Myocyte (in vitro differentiated cells): Measurements from ENCODE around the gene KIAA0586. TPM values are rescaled to one million over a fixed set of nuclear protein-coding genes. Genes with fewer than 3 reads are reported as not detected.
"Not testable (repeated sequence)": the region's sequence is repeated elsewhere in the genome, so short reads cannot be mapped to it uniquely, and the experiment has no call there.

Experiments
- DNase-seq: peaks from one replicate; pipeline ENCODE4 v3.0.0-alpha.2; 2012; ENCODE audit warnings: low read depth
- total RNA-seq: library from RNA; depleted of rRNA; stranded (reverse); fragments of >200 nt; gene quantifications from 2 replicates; pipeline ENCODE4 v1.2.3, GENCODE V29; 2014

KIAA0586 gene
- total RNA-seq, 1 donor from 2014 or later, result 18.9 TPM

DNA sequence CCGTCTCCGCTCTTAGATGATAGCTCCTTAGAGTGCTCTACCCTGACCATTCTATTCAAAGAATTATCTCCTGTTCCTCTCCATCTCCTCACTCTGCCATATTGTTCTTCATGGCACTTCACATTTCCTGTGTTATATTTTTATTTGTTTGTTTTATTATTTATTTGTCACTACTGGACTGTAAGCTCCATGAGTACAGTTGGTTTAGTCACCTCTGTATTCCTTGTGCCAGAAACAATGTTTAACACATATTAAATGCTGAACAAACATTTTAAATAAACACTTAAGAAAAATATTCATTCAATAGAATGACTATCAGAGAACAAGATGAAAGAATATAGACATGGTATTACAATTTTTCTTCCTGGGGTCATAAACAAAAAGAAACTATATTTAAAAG lies 35.6 kb downstream of the KIAA0586 start:
- no peak for DNase-seq

DNA sequence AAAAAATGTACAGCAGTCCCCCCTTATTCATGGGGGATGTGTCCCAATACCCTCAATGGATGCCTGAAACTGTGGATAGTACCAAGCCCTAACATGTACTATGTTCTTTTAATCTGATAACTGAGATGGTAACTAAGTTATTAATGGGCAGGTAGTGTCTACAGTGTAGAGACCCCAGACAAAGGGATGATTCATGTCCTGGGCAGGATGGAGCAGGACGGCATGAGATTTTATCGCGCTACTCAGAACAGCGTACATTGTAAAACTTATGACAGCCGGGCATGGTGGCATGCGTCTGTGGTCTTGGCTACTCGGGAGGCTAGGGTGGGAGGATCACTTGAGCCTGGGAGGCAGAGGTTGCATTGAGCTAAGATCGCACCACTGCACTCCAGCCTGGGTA lies 37.1 kb downstream of the KIAA0586 start:
- DNase-seq, result no peak

DNA sequence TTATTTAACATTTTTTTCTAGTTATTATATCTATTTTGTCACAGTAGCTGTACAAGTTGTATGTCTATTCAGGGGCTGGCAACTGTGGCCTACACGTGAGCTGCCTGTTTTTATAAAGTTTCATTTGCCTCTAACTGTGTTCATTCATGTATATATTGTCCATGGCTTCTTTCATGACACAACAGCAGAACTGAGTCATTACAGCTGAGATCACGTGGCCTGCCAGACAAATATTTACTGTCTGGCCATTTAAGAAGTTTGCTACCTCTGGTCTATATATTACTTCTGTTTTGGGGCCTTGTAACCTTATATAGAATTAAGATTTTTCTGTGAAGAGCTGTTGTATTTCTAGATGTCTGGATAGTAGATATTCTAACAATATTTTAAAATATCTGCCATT lies 37.9 kb downstream of the KIAA0586 start:
- no peak for DNase-seq

DNA sequence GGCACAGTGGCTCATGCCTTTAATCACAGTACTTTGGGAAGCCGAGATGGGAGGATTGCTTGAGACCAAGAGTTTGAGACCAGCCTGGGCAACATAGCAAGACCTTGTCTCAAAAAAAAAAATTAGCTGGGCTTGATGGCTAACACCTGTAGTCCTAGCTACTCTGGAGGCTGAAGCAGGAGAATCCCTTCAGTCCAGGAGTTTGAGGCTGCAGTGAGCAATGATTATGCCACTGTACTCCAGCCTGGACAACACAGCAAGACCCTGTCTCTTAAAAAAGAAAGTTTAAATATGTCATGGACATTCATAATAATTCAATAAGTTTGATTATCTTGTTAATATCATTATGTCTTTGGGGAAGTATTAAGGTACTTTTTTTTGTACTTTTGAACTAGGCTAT lies 38.9 kb downstream of the KIAA0586 start:
- DNase-seq, result no peak

DNA sequence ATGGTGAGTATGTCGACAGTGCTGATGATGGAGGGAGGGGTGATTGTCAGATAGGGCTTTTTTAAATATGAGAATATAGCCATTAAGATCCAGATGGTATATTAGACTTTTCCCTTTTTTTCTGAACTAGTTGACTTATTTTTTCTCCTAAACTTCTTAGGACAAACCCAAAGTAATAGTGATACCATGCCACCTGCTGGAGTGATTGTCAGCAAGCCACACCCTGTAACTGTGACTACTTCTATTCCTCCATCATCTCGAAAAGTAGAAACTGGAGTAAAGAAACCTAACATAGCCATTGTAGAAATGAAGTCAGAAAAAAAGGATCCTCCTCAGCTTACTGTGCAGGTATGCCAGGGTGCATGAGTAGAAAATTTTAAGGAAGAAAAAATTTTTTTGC lies 40.1 kb downstream of the KIAA0586 start:
- no peak for DNase-seq

DNA sequence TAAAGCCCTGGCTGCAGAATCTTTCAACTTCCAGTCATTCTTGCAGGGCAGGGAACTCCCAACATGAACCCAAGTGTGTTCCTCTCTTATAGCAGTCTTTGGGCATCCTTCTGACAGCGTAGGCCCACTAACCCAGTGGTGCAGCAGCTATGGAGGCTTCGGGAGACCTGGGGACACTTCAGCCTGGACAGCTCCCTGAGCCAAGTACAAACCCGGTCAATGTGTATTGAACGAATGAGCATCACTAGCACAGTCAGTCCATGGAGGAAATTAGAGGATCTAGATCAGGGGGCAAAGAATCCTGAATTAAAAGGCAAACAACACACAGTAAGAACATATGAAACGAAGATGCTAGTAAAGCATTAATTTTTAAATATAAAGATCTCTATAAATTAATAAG lies 41.8 kb downstream of the KIAA0586 start:
- DNase-seq, result no peak

DNA sequence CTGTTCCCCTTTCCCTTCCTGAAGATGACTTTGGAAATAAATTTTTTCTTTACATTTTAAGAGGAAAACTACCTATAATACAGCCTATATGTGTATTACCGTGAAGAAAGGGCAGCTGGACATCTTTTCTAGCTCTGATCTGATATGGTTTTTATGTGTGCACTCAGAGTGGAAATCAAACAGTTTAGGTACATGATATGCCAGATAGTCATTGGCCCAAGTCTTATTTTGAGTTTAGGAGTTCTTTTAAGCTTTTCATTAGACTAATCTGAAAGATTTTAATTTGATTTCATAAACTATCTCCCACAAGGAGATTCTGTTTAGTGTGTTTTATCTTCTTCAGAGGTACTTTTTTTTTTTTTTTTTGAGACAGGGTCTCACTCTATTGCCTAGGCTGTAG lies 48.8 kb downstream of the KIAA0586 start:
- DNase-seq, result no peak

DNA sequence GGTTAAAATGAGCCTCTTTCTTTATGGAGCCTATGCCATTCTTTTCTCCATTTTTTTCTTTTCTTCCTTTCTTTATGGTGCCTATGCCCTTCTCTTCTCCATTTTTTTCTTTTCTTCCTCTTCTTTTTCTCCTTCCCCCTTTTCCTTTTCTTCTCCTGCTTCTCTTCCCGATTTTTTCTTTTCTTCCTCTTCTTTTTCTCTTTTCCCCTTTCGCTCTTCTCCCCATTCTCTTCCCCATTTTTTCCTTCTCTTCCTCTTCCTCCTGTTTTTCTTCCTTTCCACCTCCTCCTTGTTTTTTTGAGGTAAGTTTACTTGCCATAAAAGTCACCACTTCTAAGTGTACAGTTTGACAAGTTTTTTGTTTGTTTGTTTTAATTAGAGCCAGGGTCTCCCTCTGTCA lies 50.1 kb downstream of the KIAA0586 start:
- DNase-seq, result no peak

DNA sequence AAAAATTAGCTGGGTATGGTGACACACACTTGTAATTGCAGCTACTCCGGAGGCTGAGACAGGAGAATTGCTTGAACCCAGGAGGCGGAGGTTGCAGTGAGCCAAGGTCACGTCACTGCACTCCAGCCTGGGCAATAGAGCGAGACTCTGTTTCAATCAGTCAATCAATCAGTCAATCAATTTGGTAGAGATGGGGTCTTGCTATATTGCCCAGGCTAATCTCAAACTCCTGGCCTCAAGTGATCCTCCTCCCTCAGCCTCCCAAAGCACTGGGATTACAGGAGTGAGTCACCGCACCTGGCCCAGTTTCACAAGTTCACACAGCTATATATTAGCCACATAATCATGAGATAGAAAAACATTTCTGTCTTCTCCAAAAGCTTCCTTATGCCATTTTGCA lies 50.8 kb downstream of the KIAA0586 start:
- not testable (repeated sequence) for DNase-seq

DNA sequence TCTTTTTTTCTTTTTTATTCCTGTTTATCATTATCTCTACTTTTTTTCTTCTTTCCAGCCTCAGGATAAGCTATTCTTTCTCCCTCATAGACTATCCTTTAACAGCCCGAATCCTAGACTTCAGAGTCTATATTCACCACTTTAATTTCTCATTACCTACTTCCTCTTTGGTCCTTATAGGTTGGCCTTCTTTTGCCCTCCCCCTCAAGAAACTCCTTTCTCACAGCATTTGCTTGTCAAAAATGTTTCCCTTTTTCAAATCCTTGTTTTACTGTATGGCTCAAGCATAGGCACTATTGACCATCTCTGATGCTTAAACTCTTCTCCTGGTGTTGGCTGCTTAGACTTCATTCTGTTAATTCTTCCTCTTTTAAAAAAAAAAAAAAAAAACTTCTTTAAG lies 52.5 kb downstream of the KIAA0586 start:
- no peak for DNase-seq

DNA sequence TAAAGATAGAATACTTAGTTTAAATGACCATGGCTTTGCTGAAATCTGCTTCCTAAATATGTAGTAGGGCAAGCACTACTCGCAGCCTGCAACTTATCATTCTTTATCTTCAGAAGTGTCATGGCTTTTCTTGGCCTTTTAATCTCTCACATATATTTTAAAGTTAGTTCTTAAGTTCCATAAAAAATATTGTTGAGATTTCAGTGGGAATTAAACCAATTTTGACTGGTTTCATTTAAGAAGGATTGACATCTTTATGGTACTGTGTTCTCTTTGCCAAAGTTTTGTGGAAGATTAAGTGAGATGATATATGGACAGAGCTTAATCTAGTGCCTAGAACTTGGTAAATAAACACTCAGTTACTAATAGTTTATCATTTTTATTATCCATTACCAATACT lies 56.7 kb downstream of the KIAA0586 start:
- DNase-seq, result no peak

DNA sequence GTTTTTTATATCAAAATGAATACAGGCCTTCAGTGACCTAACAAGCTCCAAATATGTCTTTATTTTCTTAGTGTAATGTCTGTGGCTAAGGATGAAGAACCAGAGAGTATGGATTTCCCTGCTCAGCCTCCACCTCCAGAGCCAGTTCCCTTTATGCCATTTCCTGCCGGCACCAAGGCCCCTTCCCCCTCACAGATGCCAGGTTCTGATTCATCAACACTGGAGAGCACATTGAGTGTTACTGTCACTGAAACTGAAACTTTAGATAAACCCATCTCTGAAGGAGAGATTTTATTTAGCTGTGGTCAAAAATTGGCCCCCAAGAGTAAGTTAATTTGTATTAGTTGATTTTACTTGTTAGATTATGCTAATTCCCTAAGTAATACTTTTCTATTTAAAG lies 61.0 kb downstream of the KIAA0586 start:
- DNase-seq, result peak; percentile 55

DNA sequence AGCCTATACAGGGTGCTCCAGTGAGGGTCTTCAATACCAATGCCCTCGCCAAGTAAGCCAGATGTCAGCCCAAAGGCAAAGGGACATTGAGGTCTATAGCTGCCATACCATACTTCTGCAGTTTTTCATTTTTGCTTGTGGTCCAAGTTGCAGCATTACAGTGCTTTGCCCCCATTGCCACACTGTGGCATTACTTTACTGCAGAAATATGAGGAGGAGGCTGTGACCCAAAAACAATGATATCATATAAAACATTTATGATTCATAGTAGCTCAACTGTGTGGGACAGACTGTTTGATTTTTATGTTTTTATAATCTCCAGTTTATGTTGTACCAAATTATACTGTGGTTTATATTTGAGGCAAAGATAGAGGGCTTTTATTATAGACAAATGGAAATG lies 64.1 kb downstream of the KIAA0586 start:
- peak; percentile 5 for DNase-seq

DNA sequence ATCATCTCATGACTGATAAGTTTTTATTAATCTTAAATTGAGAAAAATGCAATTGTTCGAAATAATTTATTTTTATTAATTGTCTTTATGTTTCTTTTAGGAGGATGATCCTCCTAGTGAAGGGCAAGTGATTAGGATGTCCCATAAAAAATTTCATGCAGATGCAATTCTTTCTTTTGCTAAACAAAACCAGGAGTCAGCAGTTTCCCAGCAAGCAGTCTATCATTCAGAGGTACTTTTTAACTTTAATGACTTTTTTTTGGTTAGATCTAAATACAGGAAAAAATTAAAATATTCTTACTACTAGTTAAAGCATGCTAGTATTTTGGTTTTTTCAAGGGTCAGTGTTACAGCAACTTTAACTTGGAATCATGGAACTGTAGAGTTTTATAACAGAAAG lies 64.5 kb downstream of the KIAA0586 start:
- DNase-seq, result no peak

DNA sequence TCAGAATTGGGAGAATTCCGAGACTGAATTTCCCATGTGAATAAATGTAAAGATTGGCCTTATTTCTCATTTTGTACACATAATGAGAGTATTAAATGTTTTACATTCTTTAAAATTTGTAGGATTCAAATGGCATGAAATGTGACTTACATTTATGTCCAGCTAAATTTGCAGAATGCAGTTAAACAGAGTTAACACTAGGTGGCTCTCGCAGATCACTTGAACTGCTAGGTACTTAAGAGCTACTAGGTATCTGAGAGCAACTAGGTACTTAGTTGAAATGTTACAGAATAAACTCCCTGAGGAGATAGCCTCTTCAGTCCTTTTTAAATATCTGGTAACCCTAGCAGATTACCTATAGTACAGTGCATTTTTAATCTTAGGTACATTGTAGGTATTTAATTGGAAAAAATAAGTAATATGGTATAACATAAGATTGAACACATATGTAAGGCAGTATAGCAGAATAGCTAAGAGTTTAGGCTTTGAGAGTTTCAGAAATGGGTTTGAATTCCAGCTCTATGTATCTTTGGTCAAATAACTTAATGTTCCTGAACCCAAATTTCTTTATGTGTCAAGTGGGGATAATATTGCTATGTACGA lies 73.8 kb downstream of the KIAA0586 start:
- peak; percentile 54 for DNase-seq

DNA sequence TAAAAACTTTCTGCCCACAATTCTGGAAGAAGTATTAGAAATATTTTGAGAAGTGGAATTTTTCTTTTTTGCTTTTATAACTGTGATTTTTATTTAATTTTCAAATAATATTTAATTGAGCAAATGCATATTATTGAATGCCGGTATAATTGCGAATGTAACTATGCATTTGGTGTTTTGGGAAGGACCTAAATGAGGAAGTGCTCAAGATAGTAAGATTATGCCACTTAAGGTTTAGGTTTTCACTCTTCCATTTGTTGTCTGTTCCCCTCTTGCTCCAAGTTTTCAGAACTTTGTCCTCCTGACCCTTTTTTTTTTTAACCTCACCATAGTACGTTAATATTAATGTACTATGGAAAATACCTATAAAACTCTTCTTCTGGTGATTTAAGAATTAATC lies 85.8 kb downstream of the KIAA0586 start:
- no peak for DNase-seq

DNA sequence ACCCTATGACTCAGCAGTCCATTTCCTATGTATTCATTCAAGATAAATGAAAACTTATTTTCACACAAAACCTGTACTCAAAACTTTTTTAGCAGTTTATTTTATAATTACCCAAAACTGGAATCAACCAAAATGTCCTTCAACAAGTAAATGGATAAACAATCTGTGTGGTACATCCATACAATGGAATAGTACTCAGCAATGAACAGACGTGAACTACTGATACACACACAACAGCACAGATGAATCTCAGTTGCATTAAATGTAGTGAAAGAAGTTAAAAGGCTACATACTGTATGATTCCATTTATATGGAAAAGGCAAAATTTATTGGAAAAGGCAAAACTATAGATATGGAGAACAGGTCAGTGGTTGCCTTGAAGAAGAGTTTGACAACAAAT lies 90.1 kb downstream of the KIAA0586 start:
- DNase-seq, result no peak

DNA sequence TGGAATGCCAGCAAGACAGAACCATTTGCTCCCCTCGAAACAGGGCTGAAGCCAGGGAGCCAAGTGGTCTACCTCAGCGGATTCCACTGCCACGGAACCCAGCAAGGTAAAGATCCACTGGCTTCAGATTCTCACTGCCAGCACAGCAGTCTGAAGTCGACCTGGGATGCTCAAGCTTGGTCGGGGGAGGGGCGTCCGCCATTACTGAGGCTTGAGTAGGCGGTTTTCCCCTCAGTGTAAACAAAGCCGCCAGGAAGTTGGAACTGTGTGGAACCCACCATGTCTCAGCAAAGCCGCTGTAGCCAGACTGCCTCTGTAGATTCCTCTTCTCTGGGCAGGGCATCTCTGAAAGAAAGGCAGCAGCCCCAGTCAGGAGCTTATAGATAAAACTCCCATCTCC lies 98.2 kb downstream of the KIAA0586 start:
- DNase-seq, result not testable (repeated sequence)

DNA sequence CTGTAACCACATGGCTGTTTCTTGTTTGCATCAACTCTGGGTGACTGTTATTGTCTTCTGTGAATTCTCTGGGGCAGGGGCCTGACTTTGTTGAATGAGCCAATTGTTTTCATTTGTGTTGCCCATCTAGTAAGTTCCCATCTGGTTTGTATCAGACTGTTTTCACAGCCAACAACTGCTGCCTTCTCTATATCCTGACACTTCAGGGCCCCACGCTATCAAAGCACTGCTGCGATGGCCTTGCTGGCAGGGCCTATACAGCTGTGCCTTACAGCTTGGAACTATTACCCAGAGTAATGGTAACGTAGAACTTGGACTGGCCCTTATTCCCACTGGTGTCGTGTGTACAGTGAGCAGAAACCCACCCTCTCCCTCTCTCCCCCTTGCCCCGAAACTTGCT lies 105.9 kb downstream of the KIAA0586 start:
- peak; percentile 3 for DNase-seq

DNA sequence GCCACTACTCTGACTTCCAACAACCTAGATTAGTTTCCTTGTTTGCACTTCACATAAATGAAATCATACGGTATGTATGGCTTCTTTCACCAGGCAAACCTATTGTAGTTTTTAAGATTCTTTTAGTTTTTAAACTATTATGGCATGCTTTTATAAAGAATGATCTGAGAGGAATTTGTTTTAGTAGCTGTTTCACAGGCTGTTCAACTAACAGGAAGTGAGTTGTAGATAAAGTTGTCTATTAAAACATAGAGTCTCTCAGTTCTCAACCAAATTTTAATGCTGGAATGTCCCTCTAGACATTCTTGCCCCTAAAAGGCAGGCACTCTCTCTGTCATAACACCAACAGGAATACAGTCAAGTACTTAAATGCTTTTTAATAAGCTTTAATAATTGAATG lies 107.5 kb downstream of the KIAA0586 start:
- DNase-seq, result no peak

DNA sequence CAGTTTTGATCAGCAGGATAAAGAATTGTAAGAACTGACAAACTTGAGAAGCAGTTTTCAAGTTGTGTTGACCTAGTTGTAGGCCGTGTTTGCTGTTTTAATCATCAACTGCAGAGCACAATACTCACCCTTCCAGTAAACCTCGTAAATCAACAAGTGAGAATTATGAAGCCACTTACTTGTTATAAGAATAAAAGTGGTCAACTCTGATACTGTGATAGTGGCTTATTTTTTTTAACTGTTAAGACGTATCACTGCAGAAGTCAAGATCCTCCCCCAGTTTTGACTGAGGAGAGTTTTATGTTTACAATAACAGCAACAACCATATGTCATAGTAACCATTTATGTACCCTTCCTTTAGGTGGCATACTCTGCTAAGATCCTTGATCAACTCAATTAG lies 109.5 kb downstream of the KIAA0586 start:
- DNase-seq, result no peak

DNA sequence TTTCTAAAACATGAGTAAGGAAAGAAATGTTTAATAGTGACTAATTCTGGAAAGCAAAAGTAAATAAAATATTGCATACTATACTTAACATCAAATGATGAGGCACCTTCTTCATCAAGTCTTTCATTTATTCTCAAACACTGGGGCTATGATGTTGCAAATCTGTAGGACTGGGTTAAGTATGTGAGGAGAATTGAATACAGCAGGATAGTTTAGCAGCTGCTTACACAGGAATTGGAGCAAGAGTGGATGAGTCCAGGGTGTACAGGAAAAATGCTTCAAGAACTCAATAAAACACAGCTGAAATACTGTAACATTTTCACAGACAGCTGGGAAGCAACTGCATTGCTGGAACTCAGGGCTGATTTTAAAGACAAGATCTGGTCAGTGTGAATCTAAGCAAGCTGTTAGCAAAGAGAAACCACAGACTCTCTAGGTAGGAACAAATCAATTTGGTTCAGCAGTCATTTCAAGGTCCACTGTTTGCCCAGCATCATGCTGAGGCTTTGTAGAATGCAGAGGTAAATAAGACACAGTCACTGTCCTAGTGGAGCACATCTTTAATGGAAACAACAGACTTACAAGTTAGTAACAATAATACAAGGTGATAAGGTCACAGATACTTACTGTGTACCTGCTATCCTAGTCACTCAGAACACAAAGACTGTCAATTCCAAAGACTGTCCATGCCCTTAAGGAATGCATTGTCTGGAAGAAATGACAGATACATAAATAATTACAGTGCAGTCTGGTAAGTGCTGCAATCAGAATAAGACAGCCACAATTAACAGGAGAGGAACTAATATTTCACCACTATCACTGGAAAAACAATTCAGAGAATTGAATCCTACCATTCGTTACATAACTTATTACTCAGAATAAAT lies 113.5 kb downstream of the KIAA0586 start:
- peak; percentile 26 for DNase-seq

DNA sequence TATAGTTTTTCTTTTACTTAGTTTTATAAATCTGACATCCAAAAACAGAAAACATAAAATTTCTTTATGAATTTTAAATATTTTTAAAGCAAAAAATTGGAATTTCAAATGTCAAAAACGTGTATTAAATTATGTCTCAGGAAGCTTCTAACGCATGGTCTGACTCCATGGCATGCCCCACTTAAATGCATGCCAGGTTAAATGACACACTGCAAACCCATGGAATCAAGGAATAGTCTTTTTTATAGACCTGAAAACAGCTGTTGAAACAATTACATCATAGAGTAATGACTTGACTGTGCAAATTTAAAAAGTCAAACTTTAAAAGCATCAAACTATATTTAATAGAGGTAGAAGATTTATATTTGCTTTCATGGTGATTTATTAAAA lies 114.1 kb downstream of the KIAA0586 start:
- DNase-seq, result peak; percentile 27
